Tibial nerve (tissue), 3 donors: ENCODE data around the gene ISG15.

ENCODE experiments used
- POLR2A ChIP-seq, 2 donors: fragments of 450-650 bp; IDR thresholded peaks; one replicate each; pipeline ENCODE4 v1.6.1; 2017; ENCODE audit warnings: antibody characterized with exemption in 2 of 2, mild to moderate bottlenecking in 2 of 2, moderate library complexity in 2 of 2
- TF ChIP-seq, protein P1 (sequence below), 5 experiments: fragments of 200-600 bp in 3 of 5; fragments of 450-650 bp in 2 of 5; sonication (generic) in 3 of 5; IDR thresholded peaks; one replicate each; pipeline ENCODE4 v1.5.1; 2016 to 2019; ENCODE audit warnings: antibody characterized with exemption in 5 of 5, mild to moderate bottlenecking in 3 of 5, moderate library complexity in 2 of 5

DNA sequence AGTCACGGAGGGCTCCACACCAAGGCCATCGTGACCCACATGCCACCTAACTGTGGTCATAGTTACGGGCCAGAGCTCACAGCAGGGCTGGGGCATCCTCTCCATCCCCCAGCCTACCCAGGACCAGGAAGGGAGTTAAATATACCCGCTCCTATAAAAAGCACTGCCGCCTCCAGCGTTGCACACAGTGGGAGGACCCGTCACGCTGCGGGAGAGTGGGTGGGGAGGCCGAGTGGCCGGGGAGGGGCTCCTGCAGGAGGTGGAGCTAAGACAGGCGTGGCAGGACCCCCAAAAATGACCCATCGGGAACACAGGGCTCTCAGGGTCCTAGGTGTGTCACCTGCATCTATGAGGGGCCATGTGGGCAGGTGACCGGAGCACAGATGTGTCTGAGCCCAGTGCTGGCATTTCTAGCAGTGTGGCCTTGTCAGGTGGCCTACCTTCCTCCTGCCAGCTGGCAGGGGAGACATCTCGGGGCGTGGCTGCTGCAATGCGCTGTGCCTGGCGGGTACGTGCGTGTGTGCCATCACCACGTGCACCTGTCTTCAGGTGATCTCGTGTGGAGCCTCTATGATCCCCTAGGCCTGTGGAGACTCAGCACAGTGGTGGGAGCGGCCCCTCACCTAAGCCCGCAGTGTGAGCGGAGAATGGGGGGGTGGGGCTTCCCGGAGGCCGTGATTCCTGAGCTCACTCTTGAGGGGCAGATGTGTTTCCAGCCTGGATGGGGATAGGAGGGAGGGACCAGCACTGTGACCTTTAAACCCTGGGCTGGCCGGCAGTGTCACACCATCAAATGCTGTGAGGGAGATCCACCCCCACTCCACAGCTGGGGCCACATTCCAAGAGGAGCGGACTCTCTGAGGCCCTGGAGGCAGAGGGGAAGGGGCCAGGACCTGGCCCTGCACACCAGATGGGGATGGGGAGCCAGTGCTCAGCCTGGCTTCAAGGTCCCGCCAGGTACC is 24.4 kb downstream of the ISG15 start:
- TF ChIP-seq, protein P1, sequence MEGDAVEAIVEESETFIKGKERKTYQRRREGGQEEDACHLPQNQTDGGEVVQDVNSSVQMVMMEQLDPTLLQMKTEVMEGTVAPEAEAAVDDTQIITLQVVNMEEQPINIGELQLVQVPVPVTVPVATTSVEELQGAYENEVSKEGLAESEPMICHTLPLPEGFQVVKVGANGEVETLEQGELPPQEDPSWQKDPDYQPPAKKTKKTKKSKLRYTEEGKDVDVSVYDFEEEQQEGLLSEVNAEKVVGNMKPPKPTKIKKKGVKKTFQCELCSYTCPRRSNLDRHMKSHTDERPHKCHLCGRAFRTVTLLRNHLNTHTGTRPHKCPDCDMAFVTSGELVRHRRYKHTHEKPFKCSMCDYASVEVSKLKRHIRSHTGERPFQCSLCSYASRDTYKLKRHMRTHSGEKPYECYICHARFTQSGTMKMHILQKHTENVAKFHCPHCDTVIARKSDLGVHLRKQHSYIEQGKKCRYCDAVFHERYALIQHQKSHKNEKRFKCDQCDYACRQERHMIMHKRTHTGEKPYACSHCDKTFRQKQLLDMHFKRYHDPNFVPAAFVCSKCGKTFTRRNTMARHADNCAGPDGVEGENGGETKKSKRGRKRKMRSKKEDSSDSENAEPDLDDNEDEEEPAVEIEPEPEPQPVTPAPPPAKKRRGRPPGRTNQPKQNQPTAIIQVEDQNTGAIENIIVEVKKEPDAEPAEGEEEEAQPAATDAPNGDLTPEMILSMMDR (IDR thresholded peaks at IDR 0.05), result no peak
- no peak for TF ChIP-seq POLR2A (IDR thresholded peaks at IDR 0.05)
